CD4-positive, alpha-beta memory T cell (primary cell): Measurements from ENCODE around the gene MEIOB. TPM values are rescaled to one million over a fixed set of nuclear protein-coding genes. Genes with fewer than 3 reads are reported as not detected.

Experiments
- CTCF ChIA-PET: fragments of 350-600 bp; sonication (Branson Sonifier 250); formaldehyde crosslinking; loops from one replicate; lab custom pipeline; 2021; ENCODE audit warnings: inconsistent platforms; ENCODE audit not compliant: partially characterized antibody; lab: Charles Lee
- POLR2A ChIA-PET: fragments of 350-600 bp; sonication (Branson Sonifier 250); formaldehyde crosslinking; loops from one replicate; lab custom pipeline; 2021; ENCODE audit not compliant: partially characterized antibody; lab: Charles Lee
- DNase-seq, 5 donors: peaks; one replicate each; pipeline versions ENCODE4 v3.0.0 to v3.0.0-alpha.2; 2020 to 2022; ENCODE audit warnings: mixed read lengths in 1 of 5
- H3K27ac ChIP-seq: one replicate; pipeline ENCODE4 v1.7.0; 2013; ENCODE audit warnings: low read depth, low read length
- H3K27me3 ChIP-seq: 2 replicates; pipeline ENCODE4 v1.7.0; 2013; ENCODE audit warnings: mild to moderate bottlenecking, low read length, moderate library complexity; ENCODE audit not compliant: insufficient read depth
- H3K36me3 ChIP-seq: 2 replicates; pipeline ENCODE4 v1.7.0; 2013; ENCODE audit warnings: mild to moderate bottlenecking, low read length, moderate library complexity; ENCODE audit not compliant: insufficient read depth
- H3K4me1 ChIP-seq: 2 replicates; pipeline ENCODE4 v1.7.0; 2013; ENCODE audit warnings: mild to moderate bottlenecking, low read length, moderate library complexity; ENCODE audit not compliant: insufficient read depth
- H3K4me3 ChIP-seq, 2 donors: one replicate each; pipeline ENCODE4 v1.7.0; 2013; ENCODE audit warnings: low read length in 2 of 2, mild to moderate bottlenecking in 1 of 2
- H3K9me3 ChIP-seq, 2 donors: one replicate each; pipeline ENCODE4 v1.7.0; 2013; ENCODE audit warnings: low read length in 2 of 2, control low read depth in 1 of 2; ENCODE audit not compliant: control insufficient read depth in 1 of 2
- H3K27ac Mint-ChIP-seq, 7 donors: one replicate each; pipeline ENCODE4 v1.8.0; 2020 to 2021; ENCODE audit warnings: mixed read lengths in 7 of 7, mild to moderate bottlenecking in 6 of 7, inconsistent platforms in 3 of 7, moderate library complexity in 3 of 7
- H3K27me3 Mint-ChIP-seq, 2 donors: one replicate each; pipeline ENCODE4 v1.8.0; 2020 to 2021; ENCODE audit warnings: mixed read lengths in 2 of 2
- H3K36me3 Mint-ChIP-seq, 2 donors: one replicate each; pipeline ENCODE4 v1.8.0; 2020 to 2021; ENCODE audit warnings: mixed read lengths in 2 of 2, inconsistent platforms in 1 of 2, mild to moderate bottlenecking in 1 of 2
- H3K4me1 Mint-ChIP-seq, 4 donors: one replicate each; pipeline ENCODE4 v1.8.0; 2020 to 2021; ENCODE audit warnings: mixed read lengths in 4 of 4, mild to moderate bottlenecking in 1 of 4
- H3K4me3 Mint-ChIP-seq, 8 donors: one replicate each; pipeline ENCODE4 v1.8.0; 2020 to 2021; ENCODE audit warnings: mixed read lengths in 8 of 8, mild to moderate bottlenecking in 7 of 8, moderate library complexity in 6 of 8, inconsistent platforms in 3 of 8
- H3K9me3 Mint-ChIP-seq, 8 donors: one replicate each; pipeline ENCODE4 v1.8.0; 2020 to 2021; ENCODE audit warnings: mixed read lengths in 8 of 8, mild to moderate bottlenecking in 5 of 8, inconsistent platforms in 3 of 8, moderate library complexity in 1 of 8
- intact Hi-C: fragments of 100-400 bp; cut with micrococcal nuclease; formaldehyde crosslinking; loops from one replicate; pipeline ENCODE4 v1.15.1; 2023
- polyA plus RNA-seq, 2 donors: library from polyadenylated mRNA; unstranded; fragments of 300-500 nt; fragmentation: Illumina TruSeq; gene quantifications; one replicate each; pipeline ENCODE4 v1.2.3, GENCODE V29; 2021
- total RNA-seq, 2 experiments: library from RNA; stranded (reverse); gene quantifications; one replicate each; pipeline ENCODE4 v1.2.3, GENCODE V29; 2021

The MEIOB gene
- total and polyA plus RNA-seq, 4 experiments from 2014 or later: not detected

- ChIA-PET CTCF (interaction anchor here (1.0 kb wide), 1 partner anchor 83 kb away, joined by 3 read pairs; no protein-coding TSS in a partner anchor), POLR2A (no interaction called here)
- H3K9me3 Mint-ChIP-seq: no peaks in the 10 kb centered on the region
- H3K27me3 Mint-ChIP-seq: peaks cover 4 to 5% of the 10 kb centered on the region in 2 donors
- H3K36me3 Mint-ChIP-seq: no peaks in the 10 kb centered on the region
- no peaks in the 10 kb centered on the region for H3K4me1 Mint-ChIP-seq
- no peak overlapping the region for H3K4me3 Mint-ChIP-seq
- no peak overlapping the region for H3K27ac Mint-ChIP-seq
- Histone ChIP-seq H3K4me3 (no peak overlapping the region), H3K36me3 (no peaks in the 10 kb centered on the region), H3K27me3 (peaks cover 4% of the 10 kb centered on the region), H3K9me3 (no peaks in the 10 kb centered on the region), H3K27ac (no peak overlapping the region), H3K4me1 (no peaks in the 10 kb centered on the region)
- intact Hi-C loops: no loop called here
- no peak for DNase-seq
Observed at GRCh38 chr16:1845985-1846384, 26.0 kb downstream of the MEIOB start.

- Mint-ChIP-seq H3K4me3 (no peak overlapping the region), H3K36me3 (no peaks in the 10 kb centered on the region), H3K27ac (no peak overlapping the region), H3K4me1 (no peaks in the 10 kb centered on the region), H3K9me3 (no peaks in the 10 kb centered on the region), H3K27me3 (no peaks in the 10 kb centered on the region)
- ChIA-PET CTCF (no interaction called here), POLR2A (no interaction called here)
- Histone ChIP-seq H3K9me3 (no peaks in the 10 kb centered on the region), H3K36me3 (no peaks in the 10 kb centered on the region), H3K4me3 (no peak overlapping the region), H3K27me3 (no peaks in the 10 kb centered on the region), H3K4me1 (no peaks in the 10 kb centered on the region), H3K27ac (no peak overlapping the region)
- intact Hi-C loops: no loop called here
- DNase-seq: no peak
Observed at GRCh38 chr16:1839554-1839953, 32.4 kb downstream of the MEIOB start.

GRCh38 chr16:1834096-1834495, 37.9 kb downstream of the MEIOB start:
- Histone ChIP-seq H3K27me3 (no peaks in the 10 kb centered on the region), H3K4me1 (peaks cover 2% of the 10 kb centered on the region), H3K36me3 (no peaks in the 10 kb centered on the region), H3K27ac (no peak overlapping the region), H3K9me3 (no peaks in the 10 kb centered on the region), H3K4me3 (no peak overlapping the region)
- Mint-ChIP-seq H3K4me1 (peaks cover 6 to 14% (median 10%) of the 10 kb centered on the region in 4 donors), H3K4me3 (no peak overlapping the region), H3K27me3 (no peaks in the 10 kb centered on the region), H3K9me3 (no peaks in the 10 kb centered on the region), H3K36me3 (peaks cover 0 to 4% of the 10 kb centered on the region in 2 donors), H3K27ac (peak overlapping the region in 2 of 7 donors; percentile 34 to 66)
- ChIA-PET POLR2A (no interaction called here), CTCF (no interaction called here)
- intact Hi-C loops: no loop called here
- DNase-seq: no peak

- no peaks in the 10 kb centered on the region for H3K36me3 ChIP-seq
- ChIA-PET CTCF (no interaction called here), POLR2A (no interaction called here)
- H3K27me3 ChIP-seq: no peaks in the 10 kb centered on the region
- H3K27me3 Mint-ChIP-seq: no peaks in the 10 kb centered on the region
- H3K4me3 ChIP-seq: no peak overlapping the region
- peak overlapping the region in 1 of 7 donors; percentile 35 for H3K27ac Mint-ChIP-seq
- no peak overlapping the region for H3K4me3 Mint-ChIP-seq
- DNase-seq: no peak
- no peaks in the 10 kb centered on the region for H3K9me3 ChIP-seq
- H3K4me1 ChIP-seq: peaks cover 13% of the 10 kb centered on the region
- peaks cover 0 to 4% of the 10 kb centered on the region in 2 donors for H3K36me3 Mint-ChIP-seq
- intact Hi-C loops: no loop called here
- H3K27ac ChIP-seq: no peak overlapping the region
- H3K9me3 Mint-ChIP-seq: no peaks in the 10 kb centered on the region
- peaks cover 9 to 24% (median 18%) of the 10 kb centered on the region in 4 donors for H3K4me1 Mint-ChIP-seq
Observed at GRCh38 chr16:1832838-1833454, 39.0 kb downstream of the MEIOB start.

- H3K36me3 Mint-ChIP-seq: peaks cover 0 to 4% of the 10 kb centered on the region in 2 donors
Observed at GRCh38 chr16:1831186-1832075, 40.5 kb downstream of the MEIOB start.

GRCh38 chr16:1830213-1830612, 41.8 kb downstream of the MEIOB start:
- H3K27me3 Mint-ChIP-seq: no peaks in the 10 kb centered on the region
- Histone ChIP-seq H3K4me1 (peaks cover 26% of the 10 kb centered on the region), H3K4me3 (no peak overlapping the region), H3K9me3 (no peaks in the 10 kb centered on the region), H3K36me3 (no peaks in the 10 kb centered on the region), H3K27ac (no peak overlapping the region), H3K27me3 (no peaks in the 10 kb centered on the region)
- intact Hi-C loops: no loop called here
- DNase-seq: no peak
- H3K4me3 Mint-ChIP-seq: no peak overlapping the region
- peaks cover 14 to 43% (median 30%) of the 10 kb centered on the region in 4 donors for H3K4me1 Mint-ChIP-seq
- ChIA-PET POLR2A (no interaction called here), CTCF (no interaction called here)
- peak overlapping the region in 1 of 7 donors; percentile 48 for H3K27ac Mint-ChIP-seq
- H3K36me3 Mint-ChIP-seq: peaks cover 0 to 4% of the 10 kb centered on the region in 2 donors
- H3K9me3 Mint-ChIP-seq: peaks cover 0 to 2% (median 0%) of the 10 kb centered on the region in 8 donors

More at GRCh38 chr16:1831186-1832075, 40.5 kb downstream of the MEIOB start:
- H3K4me1 Mint-ChIP-seq: peaks cover 14 to 35% (median 26%) of the 10 kb centered on the region in 4 donors
- no peak for DNase-seq
- H3K4me1 ChIP-seq: peaks cover 20% of the 10 kb centered on the region
- CTCF ChIA-PET: no interaction called here
- intact Hi-C loops: no loop called here
- no peaks in the 10 kb centered on the region for H3K36me3 ChIP-seq
- no peaks in the 10 kb centered on the region for H3K27me3 Mint-ChIP-seq
- no peak overlapping the region for H3K27ac ChIP-seq
- peaks cover 0 to 2% (median 0%) of the 10 kb centered on the region in 8 donors for H3K9me3 Mint-ChIP-seq
- no peak overlapping the region for H3K4me3 Mint-ChIP-seq
- peak overlapping the region in 2 of 7 donors; percentile 30 to 48 for H3K27ac Mint-ChIP-seq
- no peak overlapping the region for H3K4me3 ChIP-seq
- no peaks in the 10 kb centered on the region for H3K9me3 ChIP-seq
- no peaks in the 10 kb centered on the region for H3K27me3 ChIP-seq
- POLR2A ChIA-PET: no interaction called here
